OCI-LY7 (cell line): ENCODE results near the gene CDKN2A. TPM values are rescaled to one million over a fixed set of nuclear protein-coding genes. Genes with fewer than 3 reads are reported as not detected.

Source experiments
- BruUV-seq: library from RNA; stranded (reverse); fragments of 400-500 nt; replicated peaks from 2 replicates; lab custom pipeline; 2021; lab: Mats Ljungman, UMichigan
- CTCF ChIA-PET: fragments of 300-600 bp; sonication (Branson Sonifier 250); formaldehyde crosslinking; loops from one replicate; lab custom pipeline; 2022; ENCODE audit warnings: antibody characterized with exemption; ENCODE audit not compliant: unreplicated experiment; lab: Charles Lee
- POLR2A ChIA-PET: fragments of 300-600 bp; sonication (Branson Sonifier 250); formaldehyde crosslinking; loops from one replicate; lab custom pipeline; 2022; ENCODE audit warnings: antibody characterized with exemption; lab: Charles Lee
- DNase-seq: peaks from one replicate; pipeline ENCODE4 v3.0.0-alpha.2; 2015; ENCODE audit warnings: low spot score
- H2AFZ ChIP-seq: fragments of 200-600 bp; sonication (generic), shearing (Covaris generic); 2 replicates; pipeline ENCODE4 v1.6.1; 2014; ENCODE audit warnings: mild to moderate bottlenecking, antibody characterized with exemption, low read length, moderate library complexity
- H3K27ac ChIP-seq: fragments of 200-600 bp; sonication (generic); 2 replicates; pipeline ENCODE4 v1.5.1; 2014; ENCODE audit warnings: mixed run types, low read depth, mild to moderate bottlenecking, moderate library complexity, low read length, inconsistent platforms; ENCODE audit not compliant: poor library complexity, severe bottlenecking
- H3K36me3 ChIP-seq: fragments of 200-600 bp; sonication (generic); 2 replicates; pipeline ENCODE4 v1.6.1; 2014; ENCODE audit warnings: mild to moderate bottlenecking, antibody characterized with exemption, low read length, moderate library complexity, mixed read lengths; ENCODE audit not compliant: insufficient read depth
- H3K4me1 ChIP-seq: fragments of 200-600 bp; sonication (generic); 2 replicates; pipeline ENCODE4 v1.5.1; 2014; ENCODE audit warnings: mild to moderate bottlenecking, low read length; ENCODE audit not compliant: insufficient read depth, poor library complexity, severe bottlenecking
- H3K4me2 ChIP-seq: fragments of 200-600 bp; sonication (generic); 2 replicates; pipeline ENCODE4 v1.6.1; 2014; ENCODE audit warnings: mild to moderate bottlenecking, low read length
- H3K4me3 ChIP-seq: fragments of 200-600 bp; sonication (generic); 2 replicates; pipeline ENCODE4 v1.5.1; 2014; ENCODE audit warnings: mild to moderate bottlenecking, low read depth, low read length; ENCODE audit not compliant: poor library complexity, severe bottlenecking
- H3K79me2 ChIP-seq: fragments of 200-600 bp; sonication (generic); 2 replicates; pipeline ENCODE4 v1.6.1; 2016; ENCODE audit warnings: low read depth, mild to moderate bottlenecking, low read length, moderate library complexity, mixed read lengths; ENCODE audit not compliant: insufficient read depth
- H3K9me2 ChIP-seq: fragments of 200-600 bp; sonication (generic); 2 replicates; pipeline ENCODE4 v1.6.1; 2016; ENCODE audit warnings: mild to moderate bottlenecking, low read length, mixed read lengths; ENCODE audit not compliant: insufficient read depth
- H3K9me3 ChIP-seq: fragments of 200-600 bp; sonication (generic); 2 replicates; pipeline ENCODE4 v1.6.1; 2014; ENCODE audit warnings: mild to moderate bottlenecking, mixed run types, low read length, mixed read lengths
- H4K20me1 ChIP-seq: fragments of 200-600 bp; sonication (generic); 2 replicates; pipeline ENCODE4 v1.6.1; 2014; ENCODE audit warnings: mild to moderate bottlenecking, antibody characterized with exemption, low read length, moderate library complexity, mixed read lengths; ENCODE audit not compliant: insufficient read depth
- CTCF ChIP-seq: fragments of 200-600 bp; sonication (generic); conservative IDR thresholded peaks from 2 replicates; pipeline ENCODE4 v1.5.1; 2014; ENCODE audit warnings: mild to moderate bottlenecking, antibody characterized with exemption, low read length, moderate library complexity, mixed read lengths
- EZH2phosphoT487 ChIP-seq: fragments of 200-600 bp; sonication (generic); IDR thresholded peaks from 2 replicates; pipeline ENCODE4 v1.6.1; 2018; ENCODE audit warnings: low read depth, borderline replicate concordance, mild to moderate bottlenecking, mixed run types, antibody characterized with exemption, low read length, moderate library complexity, mixed read lengths
- intact Hi-C: fragments of 100-400 bp; cut with micrococcal nuclease; formaldehyde crosslinking; loops from one replicate; pipeline ENCODE4 v1.10.0; 2022; ENCODE audit not compliant: unreplicated experiment
- total RNA-seq, 2 experiments: library from RNA; depleted of rRNA in 1 of 2; stranded (reverse); fragments of >200 nt in 1 of 2; shearing (Covaris generic) in 1 of 2; gene quantifications; 2 replicates each; pipeline ENCODE4 v1.2.3, GENCODE V29; 2014 to 2022

CDKN2A gene
- total RNA-seq, 2 experiments from 2014 or later, result 145 to 216 TPM

DNA sequence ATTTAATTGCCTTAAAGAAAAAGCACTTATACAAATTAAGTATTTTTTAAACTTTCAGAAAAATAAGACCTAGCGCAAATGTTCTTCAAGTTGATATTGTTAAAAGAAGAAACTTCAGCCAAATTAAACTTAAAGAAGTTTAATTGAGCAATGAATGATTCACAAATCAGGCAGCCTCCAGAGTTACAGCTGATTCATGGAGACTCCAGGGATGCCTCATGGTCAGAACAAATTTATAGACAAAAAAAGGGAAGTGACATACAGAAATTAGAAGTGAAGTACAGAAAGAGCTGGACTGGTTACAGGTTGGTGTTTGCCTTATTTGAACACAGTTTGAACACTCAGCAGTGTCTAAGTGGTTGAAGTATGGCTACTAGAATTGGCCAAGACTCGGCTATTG is 60.3 kb downstream of the CDKN2A start:
- TF ChIP-seq CTCF (no peak), EZH2phosphoT487 (no peak)
- H3K4me2 ChIP-seq, result no peak overlapping the region
- ChIA-PET CTCF (no interaction called here), POLR2A (no interaction called here)
- H3K4me1 ChIP-seq, result no peaks in the 10 kb centered on the region
- H3K36me3 ChIP-seq, result peaks cover 8% of the 10 kb centered on the region
- intact Hi-C loops, result no loop called here
- H4K20me1 ChIP-seq, result no peaks in the 10 kb centered on the region
- no peaks in the 10 kb centered on the region for H3K9me3 ChIP-seq
- no peak overlapping the region for H3K27ac ChIP-seq
- DNase-seq, result no peak
- BruUV-seq, result no TSS peak
- no peak overlapping the region for H3K4me3 ChIP-seq
- no peaks in the 10 kb centered on the region for H3K9me2 ChIP-seq
- no peaks in the 10 kb centered on the region for H3K79me2 ChIP-seq
- no peak overlapping the region for H2AFZ ChIP-seq

GRCh38 chr9:21933281-21933680 is 60.9 kb downstream of the CDKN2A start:
- Histone ChIP-seq H3K27ac (no peak overlapping the region), H3K9me3 (no peaks in the 10 kb centered on the region), H4K20me1 (no peaks in the 10 kb centered on the region), H3K4me2 (no peak overlapping the region), H3K4me3 (no peak overlapping the region), H3K9me2 (no peaks in the 10 kb centered on the region), H3K4me1 (no peaks in the 10 kb centered on the region), H3K79me2 (no peaks in the 10 kb centered on the region), H3K36me3 (peaks cover 8% of the 10 kb centered on the region), H2AFZ (no peak overlapping the region)
- ChIA-PET POLR2A (interaction anchor here (0.6 to 1.2 kb wide), 6 partner anchors 9 to 1152 kb away, joined by 3 to 5 read pairs (median 4); no protein-coding TSS in a partner anchor), CTCF (no interaction called here)
- TF ChIP-seq CTCF, result no peak
- no peak for TF ChIP-seq EZH2phosphoT487
- DNase-seq, result no peak
- intact Hi-C loops, result no loop called here
- no TSS peak for BruUV-seq

DNA sequence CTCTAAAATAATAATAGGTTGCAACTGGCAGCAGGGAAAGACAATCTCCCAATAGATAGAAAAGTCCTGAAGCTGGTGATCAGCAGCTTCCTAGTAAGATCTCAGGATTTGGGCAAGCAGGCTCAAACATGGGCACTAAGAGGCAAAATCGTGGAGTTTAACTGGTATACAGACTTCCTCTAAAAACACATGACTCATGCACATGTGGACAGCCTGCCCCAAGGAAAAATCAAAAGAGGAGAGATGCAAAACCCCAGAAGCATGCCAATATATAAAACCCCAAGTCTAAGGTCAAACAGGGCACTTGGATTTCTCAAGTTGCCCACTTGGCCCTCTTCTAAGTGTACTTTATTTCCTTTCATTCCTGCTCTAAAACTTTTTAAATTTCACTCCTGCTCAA is 62.8 kb downstream of the CDKN2A start:
- no peak overlapping the region for H2AFZ ChIP-seq
- no peaks in the 10 kb centered on the region for H3K9me2 ChIP-seq
- no peak for TF ChIP-seq EZH2phosphoT487
- TF ChIP-seq CTCF, result no peak
- no peaks in the 10 kb centered on the region for H3K4me1 ChIP-seq
- BruUV-seq, result no TSS peak
- no peaks in the 10 kb centered on the region for H3K79me2 ChIP-seq
- no peak overlapping the region for H3K27ac ChIP-seq
- H4K20me1 ChIP-seq, result no peaks in the 10 kb centered on the region
- H3K4me2 ChIP-seq, result no peak overlapping the region
- DNase-seq, result no peak
- no peaks in the 10 kb centered on the region for H3K9me3 ChIP-seq
- POLR2A ChIA-PET, result no interaction called here
- no peak overlapping the region for H3K4me3 ChIP-seq
- peaks cover 8% of the 10 kb centered on the region for H3K36me3 ChIP-seq
- intact Hi-C loops, result no loop called here
- CTCF ChIA-PET, result no interaction called here
